Stimulated activated CD4-positive, alpha-beta T cell treated with anti-CD3 and anti-CD28 coated beads, Interleukin-12 subunit alpha, Interleukin-12 subunit beta, amount 100 ng/mL, for 24 hours (primary cell): ENCODE data around the gene PTCD2.

Experiments used
- DNase-seq, 2 experiments: peaks; one replicate each; pipeline ENCODE4 v3.0.0-alpha.2; 2020; ENCODE audit warnings: low read depth in 2 of 2

Gene PTCD2, protein sequence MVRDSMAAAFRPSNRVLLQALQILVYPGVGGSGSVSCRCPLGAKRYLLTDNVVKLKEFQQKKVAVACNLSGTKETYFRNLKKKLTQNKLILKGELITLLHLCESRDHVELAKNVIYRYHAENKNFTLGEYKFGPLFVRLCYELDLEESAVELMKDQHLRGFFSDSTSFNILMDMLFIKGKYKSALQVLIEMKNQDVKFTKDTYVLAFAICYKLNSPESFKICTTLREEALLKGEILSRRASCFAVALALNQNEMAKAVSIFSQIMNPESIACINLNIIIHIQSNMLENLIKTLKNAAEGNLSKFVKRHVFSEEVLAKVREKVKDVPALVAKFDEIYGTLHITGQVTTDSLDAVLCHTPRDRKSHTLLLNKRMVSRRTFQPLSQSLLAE

GRCh38 chr5:72319976-72320752 lies at the start of gene PTCD2, which contains the start of gene MRPS27:
Gene PTCD2 (plus strand): TSS chr5:72320373. CDS start chr5:72320383, 10 bp downstream.
Gene MRPS27 (minus strand): TSS chr5:72320240. CDS start chr5:72320221, 19 bp downstream.
- DNase-seq: peak; percentile 86 to 93

- no peak for DNase-seq
These were observed 48.5 kb upstream of the PTCD2 start for GRCh38 chr5:72271702-72272101.

DNA sequence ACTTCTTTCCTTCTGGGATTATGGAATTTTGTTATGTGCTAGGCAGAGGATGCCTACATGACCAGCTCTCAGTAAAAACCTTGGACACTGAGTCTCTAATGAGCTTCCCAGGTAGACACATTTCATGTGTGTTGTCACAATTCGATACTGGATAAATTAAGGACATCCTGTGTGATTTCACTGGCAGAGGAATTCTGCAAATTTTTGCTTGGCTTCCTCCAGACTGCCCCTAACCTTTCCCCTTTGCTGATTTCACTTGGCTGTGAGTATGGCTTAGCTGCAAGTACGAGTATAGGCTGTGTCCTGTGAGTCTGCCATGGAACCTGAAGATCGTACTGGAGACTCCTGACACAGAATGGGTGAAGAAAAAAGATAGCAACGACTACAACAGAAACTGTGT lies 47.8 kb upstream of the PTCD2 start:
- DNase-seq: no peak

GRCh38 chr5:72273547-72273946 lies 46.6 kb upstream of the PTCD2 start:
- no peak for DNase-seq

- DNase-seq: no peak
These were observed 43.9 kb upstream of the PTCD2 start for GRCh38 chr5:72276219-72276752.

DNA sequence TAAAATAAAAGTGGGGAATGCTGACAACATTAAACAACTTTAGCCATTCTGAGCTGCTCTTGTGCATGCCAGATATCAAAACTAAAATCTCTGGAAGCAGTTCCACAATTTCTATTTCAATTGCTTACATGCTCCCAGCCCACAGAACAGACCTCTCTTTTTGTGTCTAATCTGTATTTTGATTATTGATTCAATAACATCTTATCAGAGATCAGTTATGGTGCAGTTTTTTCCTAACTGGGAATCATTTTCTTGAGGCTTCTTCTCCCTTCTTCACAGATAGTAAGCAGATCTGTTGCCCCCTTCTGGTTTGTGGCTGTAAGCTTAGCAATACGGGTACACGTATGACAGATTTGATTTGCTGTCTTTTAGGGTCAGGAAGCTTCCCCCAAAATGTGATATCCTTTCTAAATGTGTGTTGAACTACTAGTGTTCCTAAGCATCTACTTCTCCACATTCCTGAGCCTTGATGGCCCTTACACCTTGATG lies 39.5 kb upstream of the PTCD2 start:
- DNase-seq: no peak

DNA sequence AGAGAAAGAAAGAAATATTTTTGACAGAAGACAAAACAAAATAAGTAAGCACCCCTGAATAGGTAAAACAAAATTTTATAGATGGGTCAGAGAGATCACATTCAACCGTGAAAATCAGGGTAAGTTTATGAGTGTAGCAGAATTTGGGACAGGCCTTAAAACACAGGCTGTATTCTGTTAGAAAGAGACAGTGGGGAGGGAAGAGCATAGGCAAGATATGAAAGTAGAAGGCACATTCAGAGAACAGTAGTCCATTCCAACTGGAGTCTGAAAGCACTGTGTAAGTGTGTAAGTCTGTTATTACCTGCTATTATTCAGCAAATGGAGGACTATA lies 38.8 kb upstream of the PTCD2 start:
- DNase-seq: no peak

GRCh38 chr5:72281764-72282499 lies 38.2 kb upstream of the PTCD2 start:
- no peak for DNase-seq

DNA sequence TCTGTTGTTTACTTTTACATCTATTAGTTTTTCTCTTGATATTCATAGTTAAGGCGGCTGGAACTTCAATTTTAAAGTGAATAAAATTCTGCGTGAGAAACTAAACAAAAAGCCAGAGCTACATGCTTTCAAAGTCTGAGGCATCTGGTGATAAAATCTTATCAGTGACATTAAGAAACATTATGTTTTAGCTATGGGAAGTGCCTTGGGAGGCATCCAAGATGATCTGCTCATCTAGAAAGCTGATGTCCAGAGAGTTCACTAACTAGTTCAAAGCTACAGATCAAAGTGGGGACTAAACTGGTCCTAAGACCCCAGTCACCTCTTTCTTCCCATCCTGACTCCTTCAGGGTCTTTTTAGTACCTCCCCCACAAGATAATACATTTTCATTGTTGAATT lies 37.3 kb upstream of the PTCD2 start:
- no peak for DNase-seq

DNA sequence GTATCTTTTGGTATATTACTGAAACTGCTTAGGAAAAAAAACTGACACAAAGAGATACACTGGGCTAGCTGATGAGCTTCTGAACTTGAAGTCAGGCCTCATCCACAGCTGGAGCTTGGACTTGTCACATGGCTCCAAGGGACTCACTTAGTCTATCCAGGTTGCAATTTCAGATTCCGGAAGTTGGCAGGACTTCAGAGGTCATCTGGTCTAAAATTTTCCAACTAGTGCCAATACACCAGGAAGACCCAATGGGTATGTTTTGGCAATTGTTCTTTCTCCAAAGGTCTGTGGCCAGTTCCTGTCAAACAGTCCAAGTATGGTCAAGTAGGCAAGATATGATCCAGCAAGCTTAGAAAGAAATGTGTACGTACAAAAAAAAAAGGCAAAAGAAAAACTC lies 36.8 kb upstream of the PTCD2 start:
- DNase-seq: no peak

- DNase-seq: no peak
These were observed 35.4 kb upstream of the PTCD2 start for GRCh38 chr5:72284559-72285423.

- DNase-seq: no peak
These were observed 34.8 kb upstream of the PTCD2 start for GRCh38 chr5:72285424-72285821.

- DNase-seq: no peak
These were observed 33.4 kb upstream of the PTCD2 start for GRCh38 chr5:72286798-72287197.

- no peak for DNase-seq
These were observed 31.2 kb upstream of the PTCD2 start for GRCh38 chr5:72288924-72289323.

DNA sequence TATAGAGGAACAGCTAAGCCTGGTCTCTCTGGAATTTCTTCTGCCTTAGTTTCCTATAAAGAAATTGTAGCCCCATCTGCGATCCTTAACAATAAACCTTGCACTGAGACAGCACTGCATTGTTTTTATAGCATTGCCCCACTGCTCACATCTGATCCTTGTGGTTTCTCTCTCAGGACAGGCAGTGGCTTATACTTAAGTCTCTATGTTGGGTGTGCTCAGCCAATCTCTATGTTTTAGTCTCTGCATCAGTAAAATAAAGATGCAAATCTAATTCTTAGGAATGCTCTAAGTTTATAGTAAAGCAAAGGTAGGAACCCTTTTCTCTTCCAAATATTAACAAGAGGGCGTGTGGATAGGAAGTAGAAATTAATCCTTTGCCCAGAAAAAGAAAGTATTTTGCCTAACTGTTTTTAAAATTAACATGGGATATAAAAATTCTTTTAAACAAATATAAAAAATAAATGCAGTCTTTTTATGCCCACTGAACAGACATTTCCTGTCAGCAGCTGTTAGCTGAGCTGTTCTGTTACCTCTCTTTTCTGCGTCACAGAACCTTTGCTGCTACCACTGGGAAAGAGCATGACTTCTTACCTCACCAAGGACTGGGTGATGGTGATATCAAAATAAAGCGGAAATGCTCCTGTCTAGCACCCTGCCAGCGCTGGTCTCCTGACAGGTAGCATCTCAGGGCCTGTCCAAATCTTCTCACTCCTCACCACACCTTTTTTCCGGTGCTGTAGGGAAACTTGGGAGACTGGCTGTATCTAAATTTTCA lies 29.6 kb upstream of the PTCD2 start:
- no peak for DNase-seq

GRCh38 chr5:72291601-72292000 lies 28.6 kb upstream of the PTCD2 start:
- DNase-seq: no peak

GRCh38 chr5:72292411-72292810 lies 27.8 kb upstream of the PTCD2 start:
- DNase-seq: no peak

- no peak for DNase-seq
These were observed 26.6 kb upstream of the PTCD2 start for GRCh38 chr5:72293495-72294055.

- DNase-seq: no peak
These were observed 25.7 kb upstream of the PTCD2 start for GRCh38 chr5:72294473-72294872.

GRCh38 chr5:72295539-72295938 lies 24.6 kb upstream of the PTCD2 start:
- no peak for DNase-seq
